Renal cortex interstitium (tissue), 11 donors: ENCODE measurements around the gene CLASP1. TPM values are rescaled to one million over a fixed set of nuclear protein-coding genes. Genes with fewer than 3 reads are reported as not detected.
A peak's percentile ranks its signal among the peaks of the same experiment; 100 is the strongest.

Experiments
- DNase-seq, 11 donors: peaks; one replicate each; pipeline ENCODE4 v3.0.0-alpha.2; 2013; ENCODE audit warnings: low read depth in 9 of 11, low spot score in 4 of 11; ENCODE audit errors: extremely low read depth in 1 of 11
- polyA plus RNA-seq, 3 donors: library from polyadenylated mRNA; unstranded; fragments of 120-200 nt; gene quantifications; one replicate each; pipeline ENCODE4 v1.2.1, GENCODE V29; 2013; ENCODE audit not compliant: insufficient read length in 3 of 3

CLASP1 gene
- polyA plus RNA-seq, 3 donors, result 42.0 to 47.8 (median 47.5) TPM

GRCh38 chr2:121598087-121598486 lies 51.2 kb downstream of the CLASP1 start:
- no peak for DNase-seq

- peak in 2 of 11 donors; percentile 32 to 36 for DNase-seq
Measured at GRCh38 chr2:121596221-121597080, 52.8 kb downstream of the CLASP1 start.

DNA sequence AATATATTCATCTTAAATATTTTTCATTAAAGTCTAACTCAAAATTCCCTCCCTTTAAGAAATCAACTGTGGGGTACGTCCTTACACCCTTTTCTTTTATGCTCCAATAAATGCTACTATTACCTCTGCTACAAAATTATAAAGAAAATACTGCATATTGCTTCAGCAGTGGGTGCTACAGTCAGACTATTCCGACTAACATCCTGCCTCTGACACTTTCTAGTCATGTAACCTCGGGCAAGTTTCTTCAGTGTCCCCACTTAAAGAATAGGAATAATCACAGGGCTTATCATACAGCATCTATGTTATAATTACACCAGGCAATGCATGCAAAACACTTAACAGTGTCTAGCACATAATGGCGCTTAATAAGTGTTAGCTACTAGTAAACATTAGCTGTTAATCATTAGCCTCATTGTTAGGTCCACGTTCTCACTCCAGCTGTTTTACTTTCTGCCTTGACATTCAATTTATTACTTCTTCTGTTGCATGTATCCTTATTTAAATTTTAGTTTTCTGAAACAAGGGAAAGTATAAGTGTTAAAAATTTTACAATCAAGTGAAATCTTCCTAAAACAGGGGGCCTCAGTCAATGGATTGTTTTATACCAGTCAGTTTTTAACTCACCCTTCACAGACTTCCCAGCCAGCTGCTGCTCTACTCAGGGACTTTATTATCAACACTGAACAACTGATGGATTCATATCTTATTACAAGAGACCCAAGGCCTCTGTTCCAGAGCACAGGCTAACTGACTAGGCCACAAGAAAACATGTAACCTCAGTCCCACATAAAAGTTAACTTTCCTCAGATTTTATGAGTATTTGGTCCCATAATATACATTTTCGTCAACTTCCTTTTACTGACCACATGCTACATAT lies 54.0 kb downstream of the CLASP1 start:
- peak in 1 of 11 donors; percentile 37 for DNase-seq

DNA sequence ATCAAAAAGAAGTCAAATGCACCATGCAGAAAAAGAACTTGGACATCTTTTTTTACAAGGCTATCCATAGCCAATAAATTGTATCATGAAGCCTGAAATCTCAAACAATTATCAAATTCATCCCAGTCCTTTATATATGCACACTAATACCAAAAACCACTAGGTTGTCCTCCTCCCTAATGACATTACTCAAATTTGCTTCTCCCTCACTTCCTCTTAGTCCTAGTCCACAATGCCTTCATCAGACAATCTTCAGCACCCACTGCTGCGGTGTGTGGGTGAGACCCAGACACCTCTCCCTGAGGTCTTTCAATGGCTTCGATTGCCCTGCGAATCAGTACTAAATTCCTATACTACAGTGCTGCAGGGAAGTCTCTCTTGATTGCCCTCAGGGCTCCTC lies 58.1 kb downstream of the CLASP1 start:
- DNase-seq, result no peak

- DNase-seq, result no peak
Measured at GRCh38 chr2:121588357-121588756, 60.9 kb downstream of the CLASP1 start.

GRCh38 chr2:121587131-121587530 lies 62.1 kb downstream of the CLASP1 start:
- DNase-seq, result no peak

GRCh38 chr2:121584741-121585140 lies 64.5 kb downstream of the CLASP1 start:
- no peak for DNase-seq

- DNase-seq, result no peak
Measured at GRCh38 chr2:121583555-121583954, 65.7 kb downstream of the CLASP1 start.

GRCh38 chr2:121582272-121582671 lies 67.0 kb downstream of the CLASP1 start:
- DNase-seq, result no peak

DNA sequence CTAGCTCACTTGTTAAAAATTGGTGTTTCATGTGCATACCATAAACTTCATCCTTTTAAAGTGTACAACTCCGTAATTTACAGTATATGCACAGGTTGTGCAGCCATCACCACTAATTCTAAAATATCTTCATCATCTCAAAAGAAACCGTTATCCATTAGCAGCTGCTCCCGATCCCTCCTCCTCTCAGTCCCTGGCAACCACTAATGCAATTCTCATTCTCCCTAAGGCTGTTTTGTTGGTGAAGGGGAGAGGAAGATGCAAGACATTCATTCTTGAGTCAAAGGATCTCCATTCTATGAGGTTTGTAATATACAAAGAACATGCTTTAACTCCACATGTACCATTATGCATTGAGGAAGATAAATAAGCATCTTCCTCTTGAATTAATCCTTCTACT lies 70.0 kb downstream of the CLASP1 start:
- DNase-seq, result no peak

- no peak for DNase-seq
Measured at GRCh38 chr2:121577381-121577780, 71.9 kb downstream of the CLASP1 start.

DNA sequence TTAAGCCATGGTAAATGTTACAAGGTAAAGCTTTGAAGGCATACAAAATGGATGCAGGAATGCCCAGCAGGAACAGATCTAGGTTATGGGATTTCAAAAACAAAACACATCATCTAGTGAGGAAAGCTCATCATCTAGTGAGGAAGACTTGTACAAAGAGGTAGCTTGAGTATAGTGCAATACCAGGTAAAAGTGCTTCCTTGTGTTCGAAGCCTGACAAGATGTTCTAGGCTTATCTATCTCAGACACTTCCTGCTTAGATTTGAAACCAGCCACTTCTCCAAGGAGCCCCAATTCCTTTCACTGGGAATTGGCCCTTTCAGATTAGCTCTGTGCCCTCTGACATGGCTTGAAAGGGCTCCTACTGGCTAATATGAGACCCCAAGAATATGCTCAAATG lies 73.0 kb downstream of the CLASP1 start:
- no peak for DNase-seq

DNA sequence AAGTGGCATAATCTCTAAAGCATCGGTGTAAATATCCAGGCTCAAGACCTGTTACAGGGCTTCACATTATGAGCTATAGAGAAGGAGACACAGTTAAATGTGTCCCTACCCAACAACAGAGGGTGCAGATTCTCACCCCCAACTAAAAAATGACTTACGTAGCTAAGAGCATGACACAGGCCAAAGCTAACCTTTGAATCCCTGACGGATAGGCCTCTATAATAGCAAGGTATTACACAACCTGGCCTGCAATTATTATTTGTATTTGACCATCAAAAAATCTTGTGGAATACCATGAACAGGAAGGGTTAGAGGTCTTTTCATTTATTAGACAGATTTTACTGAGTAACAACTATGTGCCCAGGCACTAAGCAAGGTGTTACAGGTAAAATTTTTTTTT lies 73.5 kb downstream of the CLASP1 start:
- no peak for DNase-seq

GRCh38 chr2:121570667-121571055 lies 78.6 kb downstream of the CLASP1 start:
- DNase-seq, result no peak

DNA sequence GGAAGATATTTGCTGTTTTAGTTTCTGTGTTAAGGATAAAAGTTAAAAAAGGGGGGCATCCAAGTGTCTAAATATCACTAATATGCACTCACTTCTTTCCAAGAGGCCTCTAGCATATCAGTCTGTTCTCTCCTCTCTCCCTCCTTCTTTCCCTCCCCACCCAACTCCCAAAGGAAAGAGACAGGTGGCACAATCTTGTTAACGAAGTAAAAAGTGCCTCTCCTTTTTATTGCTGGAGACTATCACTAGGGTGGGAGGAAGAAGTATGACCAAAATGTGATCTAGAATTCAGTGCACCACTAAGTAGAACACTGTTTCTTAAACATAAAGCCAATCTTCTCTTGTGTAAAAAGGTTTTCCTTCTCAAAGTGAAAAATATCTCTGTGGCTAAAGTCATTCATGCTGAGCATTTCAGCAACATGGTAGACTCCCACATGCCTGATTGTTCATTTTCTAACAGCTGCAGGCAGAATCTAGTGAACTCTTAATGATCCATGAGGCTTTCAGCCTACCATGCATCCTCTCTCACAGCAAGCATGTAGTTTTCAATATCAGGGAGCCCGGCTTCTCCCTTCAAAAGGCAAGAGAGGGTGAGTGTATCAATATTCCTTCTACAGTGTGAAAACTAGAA lies 79.1 kb downstream of the CLASP1 start:
- peak in 2 of 11 donors; percentile 36 to 38 for DNase-seq

GRCh38 chr2:121567957-121568409 lies 81.3 kb downstream of the CLASP1 start:
- no peak for DNase-seq

- DNase-seq, result no peak
Measured at GRCh38 chr2:121567452-121567851, 81.8 kb downstream of the CLASP1 start.

DNA sequence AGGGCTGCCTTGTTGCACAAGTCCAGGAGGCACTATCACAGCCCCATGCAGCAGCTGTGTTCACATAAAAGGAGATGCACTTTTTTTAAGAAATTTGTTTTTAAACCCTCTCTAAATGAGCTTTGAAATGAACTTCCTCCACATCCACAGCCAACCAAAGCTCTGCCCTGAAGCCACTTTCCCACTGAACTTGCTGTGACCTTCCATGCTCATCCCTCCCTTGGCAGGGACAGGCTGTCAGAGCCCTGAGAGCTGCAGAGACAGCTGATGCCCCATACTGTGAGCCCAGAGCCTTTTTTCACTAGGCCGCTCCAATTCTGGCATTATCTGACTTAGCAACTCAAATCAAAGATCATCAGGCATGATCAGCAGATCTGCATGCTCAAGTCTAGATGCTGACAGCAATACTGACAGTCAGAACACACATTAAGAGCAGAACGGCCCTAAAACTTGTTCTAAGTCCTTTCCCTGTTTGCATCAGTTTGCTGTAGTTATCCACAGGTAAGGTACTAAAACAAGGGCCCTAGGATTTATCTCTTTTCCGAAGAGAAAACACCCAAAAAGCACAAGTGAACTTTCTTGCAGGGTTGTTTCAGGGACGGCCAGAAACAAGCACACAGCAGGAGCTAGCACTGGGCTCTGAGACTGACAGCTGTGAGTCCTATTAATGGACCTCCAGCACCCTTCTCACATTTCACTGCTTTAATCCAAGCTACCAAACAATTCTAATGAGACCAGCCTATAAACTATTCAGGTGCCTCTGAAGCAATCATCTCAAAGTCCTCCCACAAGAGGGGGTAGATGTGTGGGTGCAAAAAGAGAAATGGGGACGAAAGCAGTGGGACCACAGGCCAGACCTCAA lies 83.6 kb downstream of the CLASP1 start:
- DNase-seq, result no peak

GRCh38 chr2:121564905-121565304 lies 84.4 kb downstream of the CLASP1 start:
- DNase-seq, result no peak
